Measurements from ENCODE around the gene RGSL1. TPM values are rescaled to one million over a fixed set of nuclear protein-coding genes. Genes with fewer than 3 reads are reported as not detected.

The RGSL1 gene
- total and polyA plus RNA-seq, 7 donors: not detected

DNA sequence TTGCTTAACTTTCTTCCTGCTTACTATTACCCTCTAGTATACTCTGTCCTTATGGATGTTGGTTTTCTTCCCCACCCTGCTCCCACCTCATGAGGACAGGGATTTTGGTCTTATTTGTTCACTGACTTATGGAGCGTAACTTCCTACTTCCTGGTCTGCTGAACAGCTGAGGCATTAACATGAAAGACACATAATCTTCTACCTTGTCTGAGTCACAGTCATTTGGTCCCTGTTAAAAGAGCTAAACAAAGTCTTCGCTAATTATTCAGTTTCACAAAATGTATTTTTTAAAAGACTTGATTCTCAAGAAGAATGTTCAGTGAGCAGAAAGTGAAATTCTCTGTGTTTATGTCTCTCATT, 120.6 kb downstream of the RGSL1 start:
- Histone ChIP-seq H3K4me3 (no peak overlapping the region), H3K27me3 (ENCODE audit: insufficient read depth in 3 of 3, low read length in 2 of 3) (no peaks in the 10 kb centered on the region), H3K27ac (no peak overlapping the region), H3K36me3 (ENCODE audit: insufficient read depth in 1 of 2, low read depth in 1 of 2) (peaks cover 2 to 18% of the 10 kb centered on the region in 2 donors), H3K4me1 (peaks cover 4% of the 10 kb centered on the region), H3K9me3 (no peaks in the 10 kb centered on the region)
- TF ChIP-seq, protein P1, sequence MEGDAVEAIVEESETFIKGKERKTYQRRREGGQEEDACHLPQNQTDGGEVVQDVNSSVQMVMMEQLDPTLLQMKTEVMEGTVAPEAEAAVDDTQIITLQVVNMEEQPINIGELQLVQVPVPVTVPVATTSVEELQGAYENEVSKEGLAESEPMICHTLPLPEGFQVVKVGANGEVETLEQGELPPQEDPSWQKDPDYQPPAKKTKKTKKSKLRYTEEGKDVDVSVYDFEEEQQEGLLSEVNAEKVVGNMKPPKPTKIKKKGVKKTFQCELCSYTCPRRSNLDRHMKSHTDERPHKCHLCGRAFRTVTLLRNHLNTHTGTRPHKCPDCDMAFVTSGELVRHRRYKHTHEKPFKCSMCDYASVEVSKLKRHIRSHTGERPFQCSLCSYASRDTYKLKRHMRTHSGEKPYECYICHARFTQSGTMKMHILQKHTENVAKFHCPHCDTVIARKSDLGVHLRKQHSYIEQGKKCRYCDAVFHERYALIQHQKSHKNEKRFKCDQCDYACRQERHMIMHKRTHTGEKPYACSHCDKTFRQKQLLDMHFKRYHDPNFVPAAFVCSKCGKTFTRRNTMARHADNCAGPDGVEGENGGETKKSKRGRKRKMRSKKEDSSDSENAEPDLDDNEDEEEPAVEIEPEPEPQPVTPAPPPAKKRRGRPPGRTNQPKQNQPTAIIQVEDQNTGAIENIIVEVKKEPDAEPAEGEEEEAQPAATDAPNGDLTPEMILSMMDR (IDR thresholded peaks at IDR 0.05): no peak
- 77 to 94% (median 94%) methylated on average over 2 of the region's 2 CpGs for WGBS, 3 donors
- no peak for ATAC-seq
- no peak for DNase-seq
- intact Hi-C loops (cut with DNase I): no loop called here

DNA sequence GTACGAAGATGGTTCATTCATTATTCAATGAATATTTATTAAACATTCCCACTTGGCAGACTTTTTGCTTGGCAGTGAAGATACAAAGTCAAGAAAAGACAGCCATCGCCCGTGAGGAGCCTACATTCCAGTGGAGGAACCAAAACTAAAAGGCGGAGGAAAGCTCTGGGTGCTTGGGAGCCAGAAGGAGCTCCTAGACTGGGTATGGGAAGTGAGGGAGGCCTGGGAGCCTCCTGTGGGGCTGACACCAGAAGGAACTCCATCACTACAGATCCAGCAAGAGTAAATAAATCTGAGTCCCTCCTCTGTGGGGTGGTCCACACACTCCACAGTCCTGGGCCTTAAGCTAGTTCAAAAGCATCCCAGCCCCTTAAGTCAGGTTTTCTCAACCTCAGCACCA, 124.2 kb downstream of the RGSL1 start:
- Histone ChIP-seq H3K4me3 (no peak overlapping the region), H3K9me3 (no peaks in the 10 kb centered on the region), H3K36me3 (ENCODE audit: insufficient read depth in 1 of 2, low read depth in 1 of 2) (peaks cover 2 to 24% of the 10 kb centered on the region in 2 donors), H3K4me1 (peaks cover 11% of the 10 kb centered on the region), H3K27ac (no peak overlapping the region), H3K27me3 (ENCODE audit: insufficient read depth in 3 of 3, low read length in 2 of 3) (no peaks in the 10 kb centered on the region)
- intact Hi-C loops (cut with DNase I): no loop called here
- 91 to 95% (median 93%) methylated on average over 4 of the region's 4 CpGs for WGBS, 3 donors
- TF ChIP-seq, protein P1 (IDR thresholded peaks at IDR 0.05): no peak
- no peak for ATAC-seq
- no peak for DNase-seq

DNA sequence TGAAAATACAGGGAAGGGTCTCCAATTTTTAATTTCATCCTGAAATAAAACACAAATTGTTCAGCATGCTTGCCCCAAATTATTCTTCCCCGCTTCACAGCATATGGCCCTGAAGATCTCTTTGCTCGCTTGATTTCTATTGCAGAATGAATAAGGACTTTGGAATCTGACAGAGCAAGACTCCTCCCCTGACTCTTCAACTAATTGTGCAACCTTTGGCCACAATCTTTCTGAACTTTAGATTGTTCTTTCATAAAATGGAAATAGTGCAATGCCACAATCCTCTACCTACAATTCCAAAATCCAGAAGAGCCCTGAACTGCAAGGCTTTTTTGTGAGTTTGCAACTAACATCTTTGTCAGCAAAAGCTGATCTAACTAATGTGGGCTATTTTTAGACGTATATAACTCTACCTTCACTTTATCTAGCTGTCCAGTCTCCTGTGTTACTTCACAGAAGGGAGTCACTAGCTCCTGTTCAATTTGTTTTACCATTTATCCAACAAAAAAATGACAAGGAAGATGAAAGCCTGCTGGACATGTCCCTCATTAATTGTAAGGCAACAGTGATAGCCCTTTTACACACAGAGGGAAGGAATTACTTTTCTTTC, 125.7 kb downstream of the RGSL1 start:
- TF ChIP-seq, protein P1 (IDR thresholded peaks at IDR 0.05): no peak
- intact Hi-C loops (cut with DNase I): no loop called here
- Histone ChIP-seq H3K9me3 (no peaks in the 10 kb centered on the region), H3K36me3 (ENCODE audit: insufficient read depth in 1 of 2, low read depth in 1 of 2) (peaks cover 2 to 39% of the 10 kb centered on the region in 2 donors), H3K27ac (no peak overlapping the region), H3K4me3 (no peak overlapping the region), H3K27me3 (ENCODE audit: insufficient read depth in 3 of 3, low read length in 2 of 3) (no peaks in the 10 kb centered on the region), H3K4me1 (peaks cover 11% of the 10 kb centered on the region)
- peak; percentile 58 to 86 (median 66) for ATAC-seq
- no peak for DNase-seq
- WGBS, 3 donors: 59 to 94% (median 66%) methylated on average over 3 of the region's 3 CpGs

DNA sequence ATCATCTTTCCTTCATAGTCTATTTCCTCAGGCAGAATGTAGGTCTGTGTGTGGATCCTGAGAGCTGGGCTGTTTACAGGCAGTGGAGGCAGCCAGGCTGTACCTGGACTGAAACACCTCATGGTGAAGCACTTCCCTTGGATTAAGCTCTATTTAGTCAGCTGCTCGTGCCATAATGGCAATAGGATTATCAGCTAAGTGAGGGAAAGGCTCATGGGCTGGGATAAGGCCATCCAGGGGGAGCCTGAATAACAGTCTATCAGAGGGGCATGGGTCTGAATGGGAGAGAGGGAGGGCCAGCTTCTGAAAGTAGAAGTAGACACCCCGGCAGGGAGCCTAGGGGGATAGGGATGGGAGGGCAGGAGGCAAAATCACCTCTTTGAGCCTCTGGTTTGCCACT, 130.8 kb downstream of the RGSL1 start:
- intact Hi-C loops (cut with DNase I): no loop called here

More for the DNA sequence above, 130.8 kb downstream of the RGSL1 start:
- no peak for ATAC-seq
- Histone ChIP-seq H3K4me3 (no peak overlapping the region), H3K27me3 (ENCODE audit: insufficient read depth in 3 of 3, low read length in 2 of 3) (no peaks in the 10 kb centered on the region), H3K27ac (no peak overlapping the region), H3K36me3 (ENCODE audit: insufficient read depth in 1 of 2, low read depth in 1 of 2) (peaks cover 0 to 37% of the 10 kb centered on the region in 2 donors), H3K4me1 (peaks cover 12% of the 10 kb centered on the region), H3K9me3 (no peaks in the 10 kb centered on the region)
- 95 to 98% (median 98%) methylated on average over 2 of the region's 2 CpGs for WGBS, 3 donors
- no peak for DNase-seq
- TF ChIP-seq, protein P1 (IDR thresholded peaks at IDR 0.05): no peak
